Ramos (cell line): ENCODE data around the gene ZNF302.

ENCODE experiments used
- in situ Hi-C: fragments of 300-500 bp; cut with MboI; formaldehyde crosslinking; loops from one replicate; pipeline ENCODE4 v1.14.3; 2022; ENCODE audit warnings: low sequenced_read_pairs; ENCODE audit not compliant: unreplicated experiment

Gene ZNF302

DNA sequence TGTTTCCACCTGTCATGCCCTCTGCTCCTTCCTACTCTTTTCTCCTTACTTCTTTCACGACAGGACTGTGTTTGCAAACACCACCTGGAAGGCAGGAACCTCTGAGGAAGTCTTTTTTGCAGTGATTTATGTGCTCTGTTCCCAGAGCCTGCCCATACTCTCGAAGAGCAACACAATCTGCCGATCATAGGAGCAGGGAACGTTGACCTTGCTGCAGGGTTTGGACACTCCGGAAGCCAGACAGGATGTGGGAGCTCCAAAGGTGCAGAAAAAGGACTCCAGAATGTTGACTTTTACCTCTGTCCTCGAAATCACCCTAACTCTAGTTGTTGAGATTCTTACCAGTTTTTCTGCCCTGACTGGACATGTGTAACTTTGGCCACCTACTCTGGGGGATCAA lies 47.9 kb downstream of the ZNF302 start:
- in situ Hi-C loops = no loop called here

DNA sequence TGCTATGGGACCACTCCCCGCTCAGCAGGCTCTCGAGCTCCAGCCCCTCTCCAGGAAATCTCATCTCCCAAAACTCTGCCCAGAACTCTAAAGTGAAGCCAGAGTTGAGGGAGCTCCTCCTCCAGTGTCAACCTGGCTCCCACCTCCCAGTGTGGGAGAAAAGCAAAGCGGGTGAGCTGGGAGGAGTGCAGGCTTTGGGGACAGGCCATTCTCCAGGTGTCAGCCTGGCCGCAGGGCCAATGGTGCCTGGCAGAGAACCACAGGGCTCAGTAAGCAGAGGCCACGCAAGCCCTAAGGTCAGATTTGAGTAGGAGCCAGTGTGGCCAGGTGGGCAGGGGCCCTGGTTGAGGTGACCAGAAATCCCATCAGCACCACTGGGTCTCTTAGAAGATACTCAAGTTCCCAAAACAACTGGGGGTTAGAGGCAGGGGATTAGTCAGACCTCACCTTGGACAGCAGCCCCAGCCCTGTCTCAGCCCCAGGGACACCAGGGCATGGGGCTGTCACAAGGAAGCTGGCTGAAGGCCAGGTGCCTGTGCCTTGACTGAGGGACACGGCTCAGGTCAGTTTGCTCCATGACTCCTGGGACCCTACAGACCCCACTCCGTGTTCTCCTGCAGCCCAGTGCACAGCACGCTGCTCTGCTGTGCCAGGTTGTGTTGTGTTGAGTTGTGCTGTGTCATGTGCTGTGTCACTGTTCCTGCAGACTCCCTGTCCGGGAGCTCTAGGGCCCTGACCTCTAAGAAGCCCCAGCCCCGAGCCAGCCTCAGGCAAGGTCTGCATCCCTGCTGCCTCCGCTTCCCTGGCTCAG lies 53.7 kb downstream of the ZNF302 start:
- in situ Hi-C loops = no loop called here

DNA sequence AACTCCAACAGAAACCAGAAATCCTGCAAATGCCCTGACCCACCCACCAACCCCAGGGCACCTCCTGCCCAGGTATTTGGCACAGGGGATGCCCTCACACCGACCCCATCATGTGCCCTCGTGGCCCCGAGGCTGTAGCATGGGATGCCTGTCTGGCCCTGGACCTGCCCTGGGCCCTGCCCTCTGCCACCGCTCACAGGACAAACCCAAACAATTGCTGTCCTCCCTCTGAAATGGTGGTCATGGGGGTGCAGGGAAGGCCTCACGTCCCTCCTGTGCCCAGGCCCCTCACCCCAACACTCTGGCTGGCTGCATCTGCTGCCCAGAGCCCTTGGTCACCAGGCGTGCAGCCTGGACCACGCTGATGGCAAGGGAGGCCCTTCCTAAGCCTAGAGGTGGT lies 54.5 kb downstream of the ZNF302 start:
- in situ Hi-C loops = no loop called here

DNA sequence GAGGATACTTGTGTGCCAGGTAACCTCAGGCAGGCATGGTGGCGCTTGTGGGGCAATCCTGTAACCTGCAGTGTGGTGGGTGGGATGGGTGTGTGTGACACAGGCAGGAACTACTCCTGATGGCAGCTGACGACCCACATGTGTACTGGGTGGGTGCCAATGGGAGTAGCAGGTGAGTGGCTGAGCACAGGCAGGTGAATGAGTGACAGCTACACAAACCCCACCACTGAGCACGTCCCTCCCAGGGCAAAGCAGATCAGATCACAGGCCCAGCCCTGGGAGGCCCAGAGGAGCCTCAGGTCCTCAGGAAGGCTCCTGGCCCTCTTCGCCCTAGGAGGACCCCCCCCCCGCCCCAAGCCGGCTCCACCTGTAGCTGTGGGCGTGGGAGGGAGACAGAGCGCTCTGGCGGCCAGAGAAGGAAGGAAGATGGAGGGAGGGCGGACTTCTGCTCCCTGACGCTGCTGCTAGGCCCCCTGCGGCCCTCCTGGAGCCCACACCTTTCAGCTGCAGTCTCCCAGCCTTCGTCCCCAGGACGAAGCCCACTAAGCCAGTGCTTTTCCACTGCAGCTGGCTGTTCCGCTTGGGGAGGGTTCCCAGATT lies 55.2 kb downstream of the ZNF302 start:
- in situ Hi-C loops = no loop called here

DNA sequence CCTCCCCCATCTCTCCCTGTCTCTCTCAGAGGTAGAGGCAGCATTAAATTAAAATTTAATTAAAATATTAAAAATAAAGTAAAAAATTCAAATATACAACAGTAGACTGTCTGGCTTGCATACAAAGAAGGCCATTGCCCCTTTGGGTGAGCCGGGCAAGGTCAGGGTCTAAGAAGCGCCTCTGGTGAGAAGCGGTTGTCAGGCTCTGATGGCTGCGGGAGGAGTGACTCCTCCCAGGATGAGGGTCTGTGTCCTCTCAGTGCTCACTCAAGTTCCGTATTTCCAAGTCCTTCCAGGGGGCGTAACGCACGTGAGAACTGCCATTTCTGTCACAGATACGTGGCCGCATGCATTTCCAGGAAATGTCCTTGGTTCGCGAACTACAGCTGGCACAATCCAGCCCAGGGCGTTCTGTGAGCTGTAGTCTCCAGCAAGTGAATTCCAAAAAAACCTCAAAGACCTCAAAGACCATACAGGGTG lies 55.8 kb downstream of the ZNF302 start:
- in situ Hi-C loops = no loop called here

DNA sequence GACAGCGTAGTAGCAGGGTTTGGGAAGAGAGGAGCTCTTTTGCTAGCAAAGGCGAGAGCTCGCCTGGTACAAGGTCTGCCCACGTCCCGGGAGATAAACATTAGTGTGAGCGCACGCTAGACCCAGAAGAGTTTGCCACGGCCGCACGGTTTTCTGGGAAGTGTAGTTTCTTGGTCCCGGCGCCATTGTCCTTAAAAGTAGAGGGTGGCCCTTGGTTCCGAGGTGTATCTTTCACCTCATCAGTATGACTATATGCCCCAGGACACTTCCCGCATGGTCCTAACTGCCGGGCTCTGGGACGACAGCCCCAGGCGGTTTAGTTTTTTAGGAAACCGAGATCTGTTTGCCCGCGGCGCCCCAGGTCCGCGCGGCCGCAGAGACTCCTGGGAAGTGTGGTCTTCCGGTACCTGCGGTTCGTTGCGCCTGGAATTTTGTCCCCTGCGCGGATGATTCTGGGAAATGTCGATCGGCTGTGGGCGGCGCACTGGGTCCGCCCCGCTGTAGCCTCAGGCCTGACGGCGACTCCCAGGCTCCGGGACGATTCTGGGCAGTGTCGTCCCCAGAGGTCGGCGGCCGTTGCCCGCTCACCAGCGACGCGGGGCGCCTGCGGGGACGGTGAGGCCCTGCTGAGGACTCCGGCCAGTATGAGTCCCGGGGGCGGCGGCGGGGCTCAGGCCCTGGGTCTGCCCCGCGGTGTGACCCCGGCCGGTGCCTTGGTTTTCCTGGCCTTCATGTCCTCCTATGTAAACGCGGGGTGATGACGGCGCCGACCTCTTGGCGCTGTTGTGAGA lies 56.5 kb downstream of the ZNF302 start, which contains the start of gene ZNF181:
Gene ZNF181, plus strand, starts transcription at position 498 of the 791 bp plus-strand sequence. CDS start 795 bp downstream, outside the sequence.
- in situ Hi-C loops = no loop called here

DNA sequence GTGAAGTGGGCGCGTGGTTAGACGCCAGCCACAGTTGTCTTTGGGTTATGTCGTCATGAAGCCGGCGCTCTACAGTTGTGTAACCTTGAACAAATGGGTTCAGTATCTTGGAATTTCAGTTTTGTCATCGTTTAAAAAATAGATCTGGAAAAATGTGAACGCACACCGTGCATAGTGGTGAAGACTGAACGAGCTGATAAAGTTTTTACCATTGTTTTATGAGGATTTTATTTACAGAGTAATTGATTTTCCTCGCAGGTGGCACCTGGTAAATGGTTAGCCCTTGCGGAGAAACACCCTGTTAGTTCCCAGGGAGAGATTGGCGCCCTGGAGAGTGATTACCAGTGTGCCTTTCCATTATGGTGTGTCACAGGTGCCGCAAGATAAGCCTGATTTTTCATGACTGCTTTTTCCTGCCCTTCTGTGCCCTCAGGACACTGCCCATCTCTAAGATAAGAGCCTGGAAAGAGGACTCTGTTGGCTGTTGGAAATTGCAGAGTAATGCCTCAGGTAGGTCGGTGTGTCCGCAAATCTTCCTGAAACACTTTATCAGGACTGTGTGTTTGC lies 57.1 kb downstream of the ZNF302 start:
- in situ Hi-C loops = no loop called here
